SK-N-SH treated with all-trans-retinoic acid at 6 μM for 48 hours (cell line): ENCODE data around the gene SLC27A5.

ENCODE experiments used
- ARNTL ChIP-seq: fragments of 450-650 bp; formaldehyde crosslinking; IDR thresholded peaks from 2 replicates; pipeline ENCODE4 v1.5.0; 2020; ENCODE audit warnings: low read depth, mild to moderate bottlenecking, moderate library complexity, borderline replicate concordance
- ZFP3 ChIP-seq: fragments of 250-450 bp; sonication (Bioruptor Pico); IDR thresholded peaks from 2 replicates; pipeline ENCODE4 v1.5.0; 2020; ENCODE audit warnings: mild to moderate bottlenecking, moderate library complexity
- ZNF70 ChIP-seq: fragments of 450-650 bp; formaldehyde crosslinking; IDR thresholded peaks from 2 replicates; pipeline ENCODE4 v1.5.0; 2020; ENCODE audit warnings: mild to moderate bottlenecking, moderate library complexity
- TF ChIP-seq, protein P1 (sequence below): fragments of 250-450 bp; sonication (Bioruptor Pico); IDR thresholded peaks from 2 replicates; pipeline ENCODE4 v1.5.1; 2021; ENCODE audit warnings: mild to moderate bottlenecking, moderate library complexity
- TF ChIP-seq, protein P2 (sequence below): fragments of 250-450 bp; sonication (Bioruptor Pico); IDR thresholded peaks from 2 replicates; pipeline ENCODE4 v1.8.0; 2020; ENCODE audit warnings: mild to moderate bottlenecking, moderate library complexity, borderline replicate concordance

DNA sequence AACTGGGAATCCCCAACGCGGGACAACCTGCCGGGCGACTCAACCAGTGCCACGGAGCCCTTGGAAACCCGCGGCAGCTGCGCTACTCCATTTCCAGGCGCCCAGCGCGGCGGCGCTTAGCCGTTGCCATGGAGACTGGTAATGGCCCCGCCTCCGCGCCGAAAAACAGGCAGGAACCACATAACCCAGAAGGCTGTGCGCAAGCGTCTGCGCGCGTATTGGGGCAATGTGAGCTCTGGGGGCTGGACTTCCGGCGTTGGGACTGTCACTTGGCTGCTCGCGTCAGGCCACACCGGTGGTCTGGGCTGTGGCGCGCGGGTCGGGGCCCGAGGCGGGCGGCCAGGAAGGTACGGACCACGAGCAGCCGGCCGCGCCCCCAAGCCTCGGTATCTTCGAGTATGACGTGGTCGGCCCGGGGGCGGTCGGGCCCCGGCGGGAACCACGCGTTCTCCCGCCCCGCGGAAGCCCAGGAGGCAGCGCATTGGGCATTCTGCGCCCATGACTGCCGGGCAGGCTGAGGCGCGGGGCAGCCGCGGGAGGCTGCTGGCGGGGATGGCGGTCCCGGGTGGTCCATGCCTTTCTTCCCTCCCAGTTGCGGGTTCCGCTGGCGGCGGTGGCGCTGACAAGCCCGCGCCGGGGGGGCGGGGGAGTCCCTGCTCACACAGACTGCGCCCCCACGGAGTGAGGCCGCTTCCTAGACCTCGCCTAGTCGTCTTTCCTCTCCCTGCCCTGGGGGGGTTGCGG lies 60.3 kb downstream of the SLC27A5 start, which contains the start of gene ZNF324B:
- no peak for TF ChIP-seq ZFP3
- TF ChIP-seq ARNTL (CRISPR knock-in tag), result no peak
- TF ChIP-seq, protein P1, sequence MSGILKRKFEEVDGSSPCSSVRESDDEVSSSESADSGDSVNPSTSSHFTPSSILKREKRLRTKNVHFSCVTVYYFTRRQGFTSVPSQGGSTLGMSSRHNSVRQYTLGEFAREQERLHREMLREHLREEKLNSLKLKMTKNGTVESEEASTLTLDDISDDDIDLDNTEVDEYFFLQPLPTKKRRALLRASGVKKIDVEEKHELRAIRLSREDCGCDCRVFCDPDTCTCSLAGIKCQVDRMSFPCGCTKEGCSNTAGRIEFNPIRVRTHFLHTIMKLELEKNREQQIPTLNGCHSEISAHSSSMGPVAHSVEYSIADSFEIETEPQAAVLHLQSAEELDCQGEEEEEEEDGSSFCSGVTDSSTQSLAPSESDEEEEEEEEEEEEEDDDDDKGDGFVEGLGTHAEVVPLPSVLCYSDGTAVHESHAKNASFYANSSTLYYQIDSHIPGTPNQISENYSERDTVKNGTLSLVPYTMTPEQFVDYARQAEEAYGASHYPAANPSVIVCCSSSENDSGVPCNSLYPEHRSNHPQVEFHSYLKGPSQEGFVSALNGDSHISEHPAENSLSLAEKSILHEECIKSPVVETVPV (CRISPR knock-in tag), result no peak
- TF ChIP-seq, protein P2, sequence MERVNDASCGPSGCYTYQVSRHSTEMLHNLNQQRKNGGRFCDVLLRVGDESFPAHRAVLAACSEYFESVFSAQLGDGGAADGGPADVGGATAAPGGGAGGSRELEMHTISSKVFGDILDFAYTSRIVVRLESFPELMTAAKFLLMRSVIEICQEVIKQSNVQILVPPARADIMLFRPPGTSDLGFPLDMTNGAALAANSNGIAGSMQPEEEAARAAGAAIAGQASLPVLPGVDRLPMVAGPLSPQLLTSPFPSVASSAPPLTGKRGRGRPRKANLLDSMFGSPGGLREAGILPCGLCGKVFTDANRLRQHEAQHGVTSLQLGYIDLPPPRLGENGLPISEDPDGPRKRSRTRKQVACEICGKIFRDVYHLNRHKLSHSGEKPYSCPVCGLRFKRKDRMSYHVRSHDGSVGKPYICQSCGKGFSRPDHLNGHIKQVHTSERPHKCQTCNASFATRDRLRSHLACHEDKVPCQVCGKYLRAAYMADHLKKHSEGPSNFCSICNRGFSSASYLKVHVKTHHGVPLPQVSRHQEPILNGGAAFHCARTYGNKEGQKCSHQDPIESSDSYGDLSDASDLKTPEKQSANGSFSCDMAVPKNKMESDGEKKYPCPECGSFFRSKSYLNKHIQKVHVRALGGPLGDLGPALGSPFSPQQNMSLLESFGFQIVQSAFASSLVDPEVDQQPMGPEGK, result no peak
- TF ChIP-seq ZNF70 (CRISPR knock-in tag), result no peak
